Testis (tissue), 3 donors: Measurements from ENCODE around the gene KHSRP. TPM values are rescaled to one million over a fixed set of nuclear protein-coding genes. Genes with fewer than 3 reads are reported as not detected.
"Not testable (repeated sequence)": the region's sequence is repeated elsewhere in the genome, so short reads cannot be mapped to it uniquely, and the experiment has no call there.

Experiments
- DNase-seq: peaks from one replicate; pipeline ENCODE4 v3.0.0-alpha.2; 2019
- H3K27ac ChIP-seq, 2 donors: fragments of 200-600 bp; sonication (generic); one replicate each; pipeline ENCODE4 v1.5.1; 2019
- H3K27me3 ChIP-seq: fragments of 200-600 bp; sonication (generic); one replicate; pipeline ENCODE4 v1.5.1; 2019
- H3K36me3 ChIP-seq: fragments of 200-600 bp; sonication (generic); one replicate; pipeline ENCODE4 v1.5.1; 2017; ENCODE audit warnings: low read depth; ENCODE audit errors: missing control alignments
- H3K4me1 ChIP-seq: fragments of 200-600 bp; sonication (generic); one replicate; pipeline ENCODE4 v1.5.1; 2019
- H3K4me3 ChIP-seq, 2 donors: fragments of 200-600 bp; sonication (generic); one replicate each; pipeline ENCODE4 v1.5.1; 2017 to 2019
- H3K9me3 ChIP-seq: fragments of 200-600 bp; sonication (generic); one replicate; pipeline ENCODE4 v1.5.1; 2017
- CTCF ChIP-seq, 3 experiments: fragments of 450-650 bp in 2 of 3; fragments of 200-600 bp in 1 of 3; sonication (generic) in 1 of 3; IDR thresholded peaks; one replicate each; pipeline ENCODE4 v1.5.1; 2016 to 2019; ENCODE audit warnings: antibody characterized with exemption in 3 of 3, mild to moderate bottlenecking in 2 of 3, moderate library complexity in 1 of 3
- POLR2A ChIP-seq: fragments of 450-650 bp; IDR thresholded peaks from one replicate; pipeline ENCODE4 v1.6.1; 2017; ENCODE audit warnings: antibody characterized with exemption, mild to moderate bottlenecking, moderate library complexity
- WGBS, 2 donors: methylation state at CpG; one replicate each; pipeline ENCODE4 v1.1.5; 2018; 5-methylcytosine and 5-hydroxymethylcytosine counted together
- intact Hi-C: fragments of 100-400 bp; cut with DNase I; formaldehyde crosslinking; loops from one replicate; pipeline ENCODE4 v1.15.1; 2023; ENCODE audit warnings: low total_unique reads
- polyA plus RNA-seq: library from polyadenylated mRNA; stranded (reverse); fragments of 350-450 nt; fragmentation: Illumina TruSeq; extraction: RNeasy Lipid Tissue Mini Kit (QIAGEN cat#74804); gene quantifications from one replicate; pipeline ENCODE4 v1.2.3, GENCODE V29; 2014; ENCODE audit warnings: low read depth, low replicate concordance; ENCODE audit not compliant: insufficient read depth
- total RNA-seq, 2 donors: library from RNA; depleted of rRNA; stranded (reverse); fragments of >200 nt; gene quantifications; one replicate each; pipeline ENCODE4 v1.2.3, GENCODE V29; 2016

KHSRP gene
- total and polyA plus RNA-seq, 3 donors from 2014 or later: 279 to 358 (median 336) TPM

- TF ChIP-seq POLR2A (no peak), CTCF (IDR thresholded peaks at IDR 0.05) (no peak)
- H3K9me3 ChIP-seq: no peaks in the 10 kb centered on the region
Measured at GRCh38 chr19:6433663-6434062, 9.1 kb upstream of the KHSRP start, which contains the start of gene SLC25A41. SLC25A41 (minus strand) TSS chr19:6433763; CDS start chr19:6433693, 70 bp downstream.

GRCh38 chr19:6433165-6433564 is 8.6 kb upstream of the KHSRP start:
- no peaks in the 10 kb centered on the region for H3K4me1 ChIP-seq
- no peaks in the 10 kb centered on the region for H3K36me3 ChIP-seq
- TF ChIP-seq POLR2A: no peak
- no peak for TF ChIP-seq CTCF (IDR thresholded peaks at IDR 0.05)
- no peak for DNase-seq
- 82 to 88% methylated on average over 4 to 11 of the region's 11 CpGs for WGBS, 2 donors
- H3K9me3 ChIP-seq: no peaks in the 10 kb centered on the region
- H3K27ac ChIP-seq: no peak overlapping the region
- intact Hi-C loops: no loop called here
- no peaks in the 10 kb centered on the region for H3K27me3 ChIP-seq
- no peak overlapping the region for H3K4me3 ChIP-seq

More at GRCh38 chr19:6433663-6434062, 9.1 kb upstream of the KHSRP start, which contains the start of gene SLC25A41:
- 81 to 85% methylated on average over 10 of the region's 10 CpGs for WGBS, 2 donors
- no peak for DNase-seq
- no peaks in the 10 kb centered on the region for H3K36me3 ChIP-seq
- H3K27ac ChIP-seq: no peak within 1 kb of the TSS
- intact Hi-C loops: no loop called here
- H3K4me1 ChIP-seq: no peaks in the 10 kb centered on the region
- H3K27me3 ChIP-seq: no peaks in the 10 kb centered on the region
- no peak within 1 kb of the TSS for H3K4me3 ChIP-seq

GRCh38 chr19:6431891-6432290 is 7.3 kb upstream of the KHSRP start:
- Histone ChIP-seq H3K9me3 (no peaks in the 10 kb centered on the region), H3K27ac (no peak overlapping the region), H3K27me3 (no peaks in the 10 kb centered on the region), H3K4me1 (no peaks in the 10 kb centered on the region), H3K36me3 (no peaks in the 10 kb centered on the region), H3K4me3 (no peak overlapping the region)
- no peak for DNase-seq
- TF ChIP-seq POLR2A (no peak), CTCF (IDR thresholded peaks at IDR 0.05) (no peak)
- 90 to 94% methylated on average over 11 of the region's 11 CpGs for WGBS, 2 donors
- intact Hi-C loops: no loop called here

GRCh38 chr19:6429419-6430221 is 5.0 kb upstream of the KHSRP start:
- Histone ChIP-seq H3K27ac (no peak overlapping the region), H3K9me3 (no peaks in the 10 kb centered on the region), H3K4me1 (no peaks in the 10 kb centered on the region), H3K36me3 (no peaks in the 10 kb centered on the region), H3K27me3 (no peaks in the 10 kb centered on the region), H3K4me3 (no peak overlapping the region)
- 65 to 68% methylated on average over 20 of the region's 20 CpGs for WGBS, 2 donors
- DNase-seq: no peak
- TF ChIP-seq CTCF (IDR thresholded peaks at IDR 0.05): no peak
- TF ChIP-seq POLR2A: no peak
- intact Hi-C loops: loop anchor here (5.0 kb wide), 1 partner anchor 37 kb away; the partner anchor contains the start of gene GTF2F1

- WGBS, 2 donors: 82 to 94% methylated on average over 2 of the region's 2 CpGs
- H3K27me3 ChIP-seq, H3K4me1 ChIP-seq, H3K36me3 ChIP-seq, H3K4me3 ChIP-seq, H3K9me3 ChIP-seq, H3K27ac ChIP-seq, DNase-seq: not testable (repeated sequence)
- intact Hi-C loops: loop anchor here (5.0 kb wide), 1 partner anchor 37 kb away; the partner anchor contains the start of gene GTF2F1
Measured at GRCh38 chr19:6428692-6429418, 4.2 kb upstream of the KHSRP start.
